ENCODE measurements around the gene MEF2C.

Gene MEF2C

GRCh38 chr5:88877826-88878225 is 5.2 kb downstream of the MEF2C start:
- TF ChIP-seq GATA3 (IDR thresholded peaks at IDR 0.05; ENCODE audit: low read depth, low read length) (no peak), GATA2 (IDR thresholded peaks at IDR 0.05; ENCODE audit: low read depth, low read length) (no peak)

DNA sequence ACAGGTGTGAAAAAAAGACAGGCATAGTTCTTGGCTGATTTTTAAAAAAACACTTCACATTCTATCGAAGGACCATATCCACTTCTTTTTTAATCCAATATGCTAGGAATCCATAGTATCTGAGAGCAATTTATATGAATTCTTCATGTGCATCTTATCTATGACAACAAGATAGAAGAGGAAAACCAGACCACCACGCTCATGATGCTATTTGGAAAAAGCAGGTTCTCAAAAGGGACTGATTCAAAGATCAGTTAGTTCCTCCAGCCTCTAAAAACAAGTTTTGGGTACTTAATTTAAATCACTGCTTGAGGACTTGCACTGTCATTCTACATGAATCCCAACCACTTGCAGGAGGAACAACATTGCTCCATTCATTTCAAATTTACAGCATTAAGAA is 6.3 kb downstream of the MEF2C start:
- TF ChIP-seq GATA2 (IDR thresholded peaks at IDR 0.05; ENCODE audit: low read depth, low read length): no peak

GRCh38 chr5:88875341-88876234 is 7.4 kb downstream of the MEF2C start:
- TF ChIP-seq GATA2 (IDR thresholded peaks at IDR 0.05; ENCODE audit: low read depth, low read length): no peak

DNA sequence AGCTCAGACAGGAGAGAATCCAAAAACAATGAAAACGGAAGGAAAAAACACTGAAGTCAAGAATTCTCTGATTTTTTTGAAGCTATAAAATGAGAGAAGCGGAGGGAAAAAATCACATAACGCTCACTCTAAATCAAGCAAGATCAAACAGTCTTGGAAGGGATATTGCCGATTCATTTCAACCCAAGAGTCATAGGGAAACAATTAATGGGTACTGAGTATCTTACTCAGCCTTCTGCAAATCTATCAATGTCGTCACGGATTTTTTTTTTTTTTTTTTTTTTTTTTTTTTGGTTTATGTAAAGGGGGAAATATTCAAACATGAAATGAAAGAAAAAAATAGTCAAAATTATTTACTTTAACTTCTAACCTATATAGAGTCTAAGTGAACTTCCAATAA is 9.5 kb downstream of the MEF2C start:
- TF ChIP-seq GATA2 (IDR thresholded peaks at IDR 0.05; ENCODE audit: low read depth, low read length) (no peak), GATA3 (IDR thresholded peaks at IDR 0.05; ENCODE audit: low read depth, low read length) (no peak)

GRCh38 chr5:88872971-88873370 is 10.0 kb downstream of the MEF2C start:
- TF ChIP-seq GATA2 (IDR thresholded peaks at IDR 0.05; ENCODE audit: low read depth, low read length) (no peak), GATA3 (IDR thresholded peaks at IDR 0.05; ENCODE audit: low read depth, low read length) (no peak)

- no peak for TF ChIP-seq GATA3 (IDR thresholded peaks at IDR 0.05; ENCODE audit: low read depth, low read length)
- no peak for TF ChIP-seq GATA2 (IDR thresholded peaks at IDR 0.05; ENCODE audit: low read depth, low read length)
Measured at GRCh38 chr5:88870285-88870684, 12.7 kb downstream of the MEF2C start.

DNA sequence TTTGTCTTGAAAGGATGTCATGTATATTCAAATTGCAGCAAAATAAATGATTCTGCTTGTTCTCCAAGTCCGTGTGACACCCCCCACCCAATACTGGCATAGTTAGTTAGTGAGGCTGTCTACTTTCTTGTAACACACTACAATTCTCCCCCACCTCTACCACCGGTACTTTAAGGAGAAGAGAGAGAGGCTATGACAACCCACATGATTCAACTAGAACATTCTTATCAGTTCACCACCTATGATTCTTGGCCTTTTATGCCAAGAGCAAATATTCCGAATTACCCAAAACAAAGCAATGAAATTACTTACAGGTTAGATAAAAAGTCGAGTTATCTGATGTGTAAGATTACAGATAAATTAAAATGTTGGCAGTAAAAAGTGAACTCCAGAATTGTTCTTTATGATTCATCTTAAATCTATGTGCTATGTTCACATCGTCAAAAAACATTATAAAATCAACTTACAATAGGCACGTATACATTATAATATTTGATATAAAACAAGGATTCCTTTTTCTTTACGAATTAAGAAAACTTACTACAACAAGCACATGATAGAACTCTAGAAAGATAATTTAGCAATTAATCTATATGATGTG is 14.4 kb downstream of the MEF2C start:
- TF ChIP-seq GATA3 (IDR thresholded peaks at IDR 0.05; ENCODE audit: low read depth, low read length) (no peak), GATA2 (IDR thresholded peaks at IDR 0.05; ENCODE audit: low read depth, low read length) (no peak)

DNA sequence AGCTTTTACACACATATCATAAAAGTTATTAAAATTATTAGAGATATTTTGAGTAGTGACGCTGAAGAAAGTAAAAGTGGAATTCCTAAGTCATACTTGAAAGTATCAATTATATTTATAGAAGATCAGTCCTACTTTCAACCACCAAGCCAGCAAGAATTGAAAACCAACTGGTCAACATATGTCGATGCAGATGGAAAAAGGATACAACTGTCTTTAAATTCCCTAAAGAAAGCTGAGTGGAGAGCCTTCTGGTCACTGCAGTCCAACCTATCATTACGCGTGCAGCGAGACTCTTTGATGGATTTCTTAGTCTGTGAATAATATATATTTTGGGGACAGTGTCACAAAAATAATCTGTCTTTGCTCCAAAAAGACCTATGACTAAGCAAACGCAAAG is 15.3 kb downstream of the MEF2C start:
- TF ChIP-seq GATA3 (IDR thresholded peaks at IDR 0.05; ENCODE audit: low read depth, low read length) (no peak), GATA2 (IDR thresholded peaks at IDR 0.05; ENCODE audit: low read depth, low read length) (no peak)

- TF ChIP-seq GATA2 (IDR thresholded peaks at IDR 0.05; ENCODE audit: low read depth, low read length) (no peak), GATA3 (IDR thresholded peaks at IDR 0.05; ENCODE audit: low read depth, low read length) (no peak)
Measured at GRCh38 chr5:88863523-88863922, 19.5 kb downstream of the MEF2C start.

DNA sequence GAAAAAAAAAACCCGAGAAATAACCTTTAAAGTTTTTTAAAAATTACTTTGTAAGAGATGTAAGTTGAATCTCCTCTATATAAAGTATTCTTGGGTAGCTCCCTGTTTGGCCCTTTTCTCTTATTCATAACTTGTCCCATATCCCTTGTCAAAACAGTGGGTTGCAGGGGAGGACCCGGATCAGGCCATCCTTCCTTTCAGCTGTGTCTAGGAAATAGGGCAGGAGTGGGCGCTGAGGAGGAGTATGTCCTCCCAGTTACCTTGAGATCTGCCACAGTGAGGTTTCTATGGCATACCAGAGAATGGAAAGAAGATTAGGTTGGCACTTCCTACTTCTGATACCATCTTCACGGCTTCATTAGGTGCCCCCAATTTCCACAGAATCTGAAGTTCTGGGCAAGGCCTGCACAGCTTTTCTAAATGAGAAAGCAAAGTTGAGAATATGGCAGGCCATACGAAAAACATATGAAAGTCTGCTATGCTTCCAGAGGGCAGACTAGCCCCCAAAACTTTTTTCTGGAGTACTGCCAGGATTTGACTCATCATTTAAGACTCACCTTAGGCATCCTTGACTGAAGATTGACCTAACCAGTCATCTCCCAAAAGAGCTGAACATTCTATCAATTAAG is 20.3 kb downstream of the MEF2C start:
- TF ChIP-seq GATA3 (IDR thresholded peaks at IDR 0.05; ENCODE audit: low read depth, low read length) (no peak), GATA2 (IDR thresholded peaks at IDR 0.05; ENCODE audit: low read depth, low read length) (no peak)

DNA sequence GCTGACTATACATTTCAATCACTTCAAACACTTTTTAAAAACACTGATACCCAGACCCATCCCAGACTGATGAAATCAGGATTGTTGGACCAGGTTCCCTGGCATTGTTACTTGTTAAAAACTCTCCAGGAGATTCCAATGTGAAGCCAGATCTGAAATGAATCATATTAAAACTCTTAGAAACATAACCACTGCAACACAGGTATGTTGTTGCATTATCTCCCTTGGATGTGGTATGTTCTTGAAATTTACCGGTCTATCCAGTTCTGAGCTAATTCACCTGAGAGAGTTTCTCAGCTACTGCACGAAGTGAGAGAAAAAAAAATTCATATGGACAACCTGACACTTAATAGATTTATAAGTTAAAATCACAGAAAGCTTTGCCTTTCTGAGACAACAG is 21.8 kb downstream of the MEF2C start:
- TF ChIP-seq GATA2 (IDR thresholded peaks at IDR 0.05; ENCODE audit: low read depth, low read length) (no peak), GATA3 (IDR thresholded peaks at IDR 0.05; ENCODE audit: low read depth, low read length) (no peak)

DNA sequence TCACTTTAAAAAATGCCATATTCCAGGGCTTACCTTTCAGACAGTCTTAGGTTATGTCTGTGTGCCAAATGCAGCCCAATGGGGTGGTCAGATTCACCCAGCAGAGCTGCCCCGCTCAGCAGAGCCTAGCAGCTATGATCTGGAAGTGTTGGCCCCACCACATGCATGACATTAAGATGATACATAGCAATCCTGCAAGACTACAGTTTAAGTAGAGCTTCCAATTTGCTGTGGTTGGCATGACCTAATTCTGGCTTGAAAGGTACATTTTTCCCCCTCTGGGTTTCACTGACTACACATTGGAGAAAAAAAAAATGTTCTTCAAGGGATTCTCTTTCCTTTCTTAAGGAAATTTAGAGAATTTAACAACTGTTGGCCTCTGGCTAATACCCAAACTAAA is 22.5 kb downstream of the MEF2C start:
- no peak for TF ChIP-seq GATA3 (IDR thresholded peaks at IDR 0.05; ENCODE audit: low read depth, low read length)
- no peak for TF ChIP-seq GATA2 (IDR thresholded peaks at IDR 0.05; ENCODE audit: low read depth, low read length)

- TF ChIP-seq GATA3 (IDR thresholded peaks at IDR 0.05; ENCODE audit: low read depth, low read length) (no peak), GATA2 (IDR thresholded peaks at IDR 0.05; ENCODE audit: low read depth, low read length) (no peak)
Measured at GRCh38 chr5:88858392-88858791, 24.6 kb downstream of the MEF2C start.

DNA sequence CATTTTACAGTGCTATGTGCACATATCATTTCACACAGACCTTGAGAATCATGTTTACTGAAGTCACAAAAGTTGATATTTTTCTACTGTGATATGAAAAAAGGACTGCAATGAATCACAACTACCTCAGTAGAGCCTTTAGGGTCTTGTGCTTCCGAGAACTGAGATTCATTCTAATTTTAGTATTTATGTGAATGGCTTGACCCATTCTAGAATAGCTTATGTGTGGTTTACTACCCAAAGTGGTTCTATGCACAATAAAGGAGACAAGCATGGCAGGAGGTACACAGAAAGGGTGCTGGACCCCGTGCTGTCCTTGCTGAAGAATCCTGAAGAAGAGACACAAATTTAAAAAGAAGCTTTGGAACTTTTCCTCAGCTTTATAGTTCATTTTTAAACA is 28.2 kb downstream of the MEF2C start:
- TF ChIP-seq GATA2 (IDR thresholded peaks at IDR 0.05; ENCODE audit: low read depth, low read length) (no peak), GATA3 (IDR thresholded peaks at IDR 0.05; ENCODE audit: low read depth, low read length) (no peak)

DNA sequence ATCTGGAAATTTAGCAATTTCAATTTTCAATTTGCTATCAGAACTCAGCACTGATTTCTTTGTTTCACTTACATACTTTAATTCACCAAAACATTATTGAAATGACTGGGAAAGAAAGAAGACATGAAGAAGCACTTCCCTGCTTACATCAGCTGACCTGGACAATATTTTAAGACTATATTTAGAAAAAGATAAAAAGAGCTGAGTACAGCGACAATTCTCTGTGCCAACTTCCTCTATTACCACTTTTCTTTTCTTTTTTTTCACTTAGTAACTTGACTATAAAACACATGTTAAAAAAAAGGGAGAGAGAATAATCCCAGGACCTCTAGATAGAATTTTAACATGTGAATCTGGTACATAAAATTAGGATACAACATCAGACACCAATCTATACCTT is 35.6 kb downstream of the MEF2C start:
- TF ChIP-seq GATA2 (IDR thresholded peaks at IDR 0.05; ENCODE audit: low read depth, low read length): no peak
- no peak for TF ChIP-seq GATA3 (IDR thresholded peaks at IDR 0.05; ENCODE audit: low read depth, low read length)

Data from SH-SY5Y (cell line).